ENCODE data around the gene ASPSCR1. TPM values are rescaled to one million over a fixed set of nuclear protein-coding genes. Genes with fewer than 3 reads are reported as not detected.

Gene ASPSCR1
- total and polyA plus RNA-seq, 2 of the 13 experiments (the other 11 are each of a cell fraction or from before 2014, with no cell fraction given): 274 to 314 TPM

DNA sequence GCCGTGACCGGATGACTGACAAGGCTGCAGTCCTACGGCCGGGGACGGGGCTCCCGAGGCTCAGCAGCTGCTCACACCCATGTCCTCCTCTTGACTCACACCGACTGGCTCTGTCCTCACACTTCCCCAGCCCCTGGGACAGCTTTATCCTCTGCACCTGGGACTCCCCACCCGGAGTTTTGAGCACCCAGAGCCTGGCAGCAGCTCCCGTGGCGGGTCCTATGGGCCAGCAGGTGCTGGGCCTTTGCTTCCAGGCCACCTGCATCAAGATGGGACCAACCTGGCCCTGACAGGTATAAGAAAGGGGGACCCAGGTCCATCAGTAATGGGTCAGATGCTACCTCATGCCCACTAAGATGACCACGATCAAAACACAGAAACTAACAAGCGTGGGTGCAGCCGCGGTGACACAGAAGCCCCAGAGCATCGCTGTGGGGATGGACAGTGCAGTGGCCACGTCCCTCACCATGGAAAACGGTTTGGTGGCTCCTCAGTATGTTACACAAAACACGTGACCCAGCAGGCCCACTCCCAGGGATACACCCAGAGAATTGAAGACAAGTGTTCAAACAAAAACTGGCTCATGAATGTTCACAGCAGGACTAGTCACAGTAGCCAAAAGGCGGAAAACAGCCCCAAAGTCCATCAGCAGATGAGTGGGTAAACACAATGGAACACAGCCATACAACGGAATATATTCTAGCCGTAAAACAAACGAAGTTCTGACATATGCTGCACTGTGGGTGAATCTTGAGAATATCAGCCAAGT lies 13.2 kb upstream of the ASPSCR1 start (continued):
- TF ChIP-seq, protein P1, sequence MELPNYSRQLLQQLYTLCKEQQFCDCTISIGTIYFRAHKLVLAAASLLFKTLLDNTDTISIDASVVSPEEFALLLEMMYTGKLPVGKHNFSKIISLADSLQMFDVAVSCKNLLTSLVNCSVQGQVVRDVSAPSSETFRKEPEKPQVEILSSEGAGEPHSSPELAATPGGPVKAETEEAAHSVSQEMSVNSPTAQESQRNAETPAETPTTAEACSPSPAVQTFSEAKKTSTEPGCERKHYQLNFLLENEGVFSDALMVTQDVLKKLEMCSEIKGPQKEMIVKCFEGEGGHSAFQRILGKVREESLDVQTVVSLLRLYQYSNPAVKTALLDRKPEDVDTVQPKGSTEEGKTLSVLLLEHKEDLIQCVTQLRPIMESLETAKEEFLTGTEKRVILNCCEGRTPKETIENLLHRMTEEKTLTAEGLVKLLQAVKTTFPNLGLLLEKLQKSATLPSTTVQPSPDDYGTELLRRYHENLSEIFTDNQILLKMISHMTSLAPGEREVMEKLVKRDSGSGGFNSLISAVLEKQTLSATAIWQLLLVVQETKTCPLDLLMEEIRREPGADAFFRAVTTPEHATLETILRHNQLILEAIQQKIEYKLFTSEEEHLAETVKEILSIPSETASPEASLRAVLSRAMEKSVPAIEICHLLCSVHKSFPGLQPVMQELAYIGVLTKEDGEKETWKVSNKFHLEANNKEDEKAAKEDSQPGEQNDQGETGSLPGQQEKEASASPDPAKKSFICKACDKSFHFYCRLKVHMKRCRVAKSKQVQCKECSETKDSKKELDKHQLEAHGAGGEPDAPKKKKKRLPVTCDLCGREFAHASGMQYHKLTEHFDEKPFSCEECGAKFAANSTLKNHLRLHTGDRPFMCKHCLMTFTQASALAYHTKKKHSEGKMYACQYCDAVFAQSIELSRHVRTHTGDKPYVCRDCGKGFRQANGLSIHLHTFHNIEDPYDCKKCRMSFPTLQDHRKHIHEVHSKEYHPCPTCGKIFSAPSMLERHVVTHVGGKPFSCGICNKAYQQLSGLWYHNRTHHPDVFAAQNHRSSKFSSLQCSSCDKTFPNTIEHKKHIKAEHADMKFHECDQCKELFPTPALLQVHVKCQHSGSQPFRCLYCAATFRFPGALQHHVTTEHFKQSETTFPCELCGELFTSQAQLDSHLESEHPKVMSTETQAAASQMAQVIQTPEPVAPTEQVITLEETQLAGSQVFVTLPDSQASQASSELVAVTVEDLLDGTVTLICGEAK (IDR thresholded peaks at IDR 0.05): no peak
- TF ChIP-seq, protein P1 (CRISPR knock-in tag; IDR thresholded peaks at IDR 0.05): peak; percentile 30; the same call in 1 of the 2 replicates
- TF ChIP-seq HNRNPK (IDR thresholded peaks at IDR 0.05; ENCODE audit: low read depth, low read length, poor library complexity, severe bottlenecking) (peak; percentile 60), ZNF337 (CRISPR knock-in tag; IDR thresholded peaks at IDR 0.05; ENCODE audit: borderline replicate concordance, low read depth) (no peak), ASH2L (IDR thresholded peaks at IDR 0.05; ENCODE audit: insufficient read length, low read depth, low read length) (peak; percentile 54), GTF2F1 (IDR thresholded peaks at IDR 0.05; ENCODE audit: low read length) (no peak), IRX3 (CRISPR knock-in tag; IDR thresholded peaks at IDR 0.05; ENCODE audit: borderline replicate concordance, low read depth) (no peak), ZNF468 (CRISPR knock-in tag; IDR thresholded peaks at IDR 0.05) (no peak), ZFP36L2 (CRISPR knock-in tag; IDR thresholded peaks at IDR 0.05) (no peak), ZNF737 (CRISPR knock-in tag; IDR thresholded peaks at IDR 0.05; ENCODE audit: borderline replicate concordance) (no peak), MXD4 (CRISPR knock-in tag; IDR thresholded peaks at IDR 0.05) (0 out of 2 replicates have a peak, but pooled peaks have one; percentile 21), BHLHE40 (IDR thresholded peaks at IDR 0.05; ENCODE audit: low read length) (peak; percentile 38; the same call in 1 of the 2 replicates), ZNF720 (CRISPR knock-in tag; IDR thresholded peaks at IDR 0.05) (no peak), RBFOX2 (IDR thresholded peaks at IDR 0.05; ENCODE audit: low read depth, low read length) (peak; percentile 48; the same call in 1 of the 2 replicates), DMAP1 (CRISPR knock-in tag; IDR thresholded peaks at IDR 0.05) (no peak), ZNF296 (CRISPR knock-in tag; conservative IDR thresholded peaks at IDR 0.05) (peak; percentile 34; the same call in 1 of the 2 replicates)
- TF ChIP-seq, protein P2, sequence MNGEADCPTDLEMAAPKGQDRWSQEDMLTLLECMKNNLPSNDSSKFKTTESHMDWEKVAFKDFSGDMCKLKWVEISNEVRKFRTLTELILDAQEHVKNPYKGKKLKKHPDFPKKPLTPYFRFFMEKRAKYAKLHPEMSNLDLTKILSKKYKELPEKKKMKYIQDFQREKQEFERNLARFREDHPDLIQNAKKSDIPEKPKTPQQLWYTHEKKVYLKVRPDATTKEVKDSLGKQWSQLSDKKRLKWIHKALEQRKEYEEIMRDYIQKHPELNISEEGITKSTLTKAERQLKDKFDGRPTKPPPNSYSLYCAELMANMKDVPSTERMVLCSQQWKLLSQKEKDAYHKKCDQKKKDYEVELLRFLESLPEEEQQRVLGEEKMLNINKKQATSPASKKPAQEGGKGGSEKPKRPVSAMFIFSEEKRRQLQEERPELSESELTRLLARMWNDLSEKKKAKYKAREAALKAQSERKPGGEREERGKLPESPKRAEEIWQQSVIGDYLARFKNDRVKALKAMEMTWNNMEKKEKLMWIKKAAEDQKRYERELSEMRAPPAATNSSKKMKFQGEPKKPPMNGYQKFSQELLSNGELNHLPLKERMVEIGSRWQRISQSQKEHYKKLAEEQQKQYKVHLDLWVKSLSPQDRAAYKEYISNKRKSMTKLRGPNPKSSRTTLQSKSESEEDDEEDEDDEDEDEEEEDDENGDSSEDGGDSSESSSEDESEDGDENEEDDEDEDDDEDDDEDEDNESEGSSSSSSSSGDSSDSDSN (CRISPR knock-in tag; IDR thresholded peaks at IDR 0.05): peak; percentile 47
- TF ChIP-seq, protein P3, sequence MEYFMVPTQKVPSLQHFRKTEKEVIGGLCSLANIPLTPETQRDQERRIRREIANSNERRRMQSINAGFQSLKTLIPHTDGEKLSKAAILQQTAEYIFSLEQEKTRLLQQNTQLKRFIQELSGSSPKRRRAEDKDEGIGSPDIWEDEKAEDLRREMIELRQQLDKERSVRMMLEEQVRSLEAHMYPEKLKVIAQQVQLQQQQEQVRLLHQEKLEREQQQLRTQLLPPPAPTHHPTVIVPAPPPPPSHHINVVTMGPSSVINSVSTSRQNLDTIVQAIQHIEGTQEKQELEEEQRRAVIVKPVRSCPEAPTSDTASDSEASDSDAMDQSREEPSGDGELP (IDR thresholded peaks at IDR 0.05; ENCODE audit: borderline replicate concordance, low read depth): peak; percentile 72; the same call in 1 of the 2 replicates
